Forelimb muscle (tissue), 1 donor: ENCODE data around the gene LNX2. TPM values are rescaled to one million over a fixed set of nuclear protein-coding genes. Genes with fewer than 3 reads are reported as not detected.

Source experiments
- DNase-seq: peaks from one replicate; pipeline ENCODE4 v3.0.0-alpha.2; 2013; ENCODE audit warnings: low read depth
- polyA plus RNA-seq: library from polyadenylated mRNA; unstranded; fragments of 120-200 nt; gene quantifications from one replicate; pipeline ENCODE4 v1.2.1, GENCODE V29; 2013; ENCODE audit not compliant: insufficient read length

The LNX2 gene
- polyA plus RNA-seq, 1 donor: 4.1 TPM

DNA sequence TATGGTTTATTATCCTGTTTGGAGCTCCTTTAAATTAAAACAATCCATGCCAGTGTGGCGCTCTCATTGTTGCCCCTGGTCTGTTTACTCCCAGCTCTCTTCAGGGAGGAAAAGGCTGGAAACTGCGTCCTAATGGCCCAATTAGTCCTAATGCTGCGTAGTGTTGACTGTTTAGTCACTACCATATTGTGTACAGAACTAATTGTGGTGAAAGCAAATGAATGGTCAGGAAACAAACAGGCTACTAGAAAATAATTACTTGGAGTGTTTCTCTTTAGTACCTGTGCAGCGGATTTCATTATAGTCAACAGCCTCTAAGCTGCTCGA is 115.5 kb downstream of the LNX2 start:
- no peak for DNase-seq

DNA sequence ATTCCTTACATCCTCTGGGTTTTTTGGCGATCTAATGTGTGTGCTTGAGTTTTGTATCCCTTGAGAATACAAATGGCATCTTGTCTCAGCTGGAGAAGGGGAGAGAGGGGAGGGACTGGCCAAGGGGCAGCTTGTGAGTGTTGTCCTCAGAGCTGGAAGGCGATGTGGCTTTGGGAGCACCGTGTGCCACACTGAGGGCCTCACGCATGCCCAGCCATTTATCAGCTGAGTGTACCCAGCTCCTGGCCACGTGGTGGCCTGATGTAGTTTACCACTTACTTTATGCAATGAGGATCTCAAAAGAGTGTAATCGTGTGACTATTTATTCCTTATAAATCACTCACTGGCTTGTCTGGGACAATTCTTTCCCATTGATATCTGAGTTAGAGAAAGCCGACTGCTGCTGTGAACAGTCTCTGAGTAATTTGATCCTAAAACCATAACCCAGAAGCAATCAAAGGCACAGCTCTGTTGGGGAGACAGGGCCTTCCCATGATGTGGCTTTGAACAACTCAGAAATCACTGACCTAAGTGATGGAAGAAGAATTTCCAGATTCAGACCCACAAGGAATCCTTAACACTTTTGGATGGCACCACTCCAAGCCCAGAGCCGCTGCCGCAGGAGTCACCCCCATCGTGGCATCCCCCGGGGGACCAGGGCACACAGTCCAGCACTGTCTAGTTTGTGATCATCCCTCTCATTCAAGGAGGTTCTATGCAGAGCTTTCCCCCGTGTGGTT is 116.0 kb downstream of the LNX2 start:
- no peak for DNase-seq

DNA sequence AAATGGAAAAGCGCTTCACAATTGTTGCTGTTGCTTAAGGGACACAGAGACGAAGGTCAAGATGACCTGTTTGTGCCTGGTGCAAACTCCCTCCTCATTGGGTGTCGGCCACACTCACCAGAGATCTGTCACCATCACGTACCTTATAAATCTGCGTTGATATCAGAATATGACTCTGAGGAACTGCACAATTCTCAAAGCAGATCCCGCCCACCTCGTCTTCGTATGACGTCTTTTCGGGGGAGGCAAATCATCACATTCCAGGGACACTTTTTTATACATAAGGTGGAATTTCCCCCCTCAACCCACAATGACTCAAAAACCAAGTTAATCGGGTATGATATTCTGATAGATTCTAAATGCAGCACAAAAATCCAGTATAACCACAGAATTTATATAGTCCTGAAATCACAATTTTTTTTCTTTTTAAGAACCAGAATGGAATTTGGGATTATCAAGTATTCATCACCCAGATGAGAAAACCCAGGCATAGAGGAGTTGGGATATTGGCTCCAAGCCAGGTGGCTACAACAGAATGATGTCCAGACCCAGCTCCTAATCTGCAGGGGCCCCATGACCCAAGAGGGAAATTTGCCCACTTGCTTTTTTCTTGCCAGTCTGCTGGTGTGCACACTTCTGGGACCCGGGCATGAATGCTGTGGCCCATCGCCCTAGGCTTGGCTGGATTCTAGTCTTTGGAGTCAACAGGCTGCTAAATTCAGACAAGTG is 119.4 kb downstream of the LNX2 start:
- DNase-seq: no peak

DNA sequence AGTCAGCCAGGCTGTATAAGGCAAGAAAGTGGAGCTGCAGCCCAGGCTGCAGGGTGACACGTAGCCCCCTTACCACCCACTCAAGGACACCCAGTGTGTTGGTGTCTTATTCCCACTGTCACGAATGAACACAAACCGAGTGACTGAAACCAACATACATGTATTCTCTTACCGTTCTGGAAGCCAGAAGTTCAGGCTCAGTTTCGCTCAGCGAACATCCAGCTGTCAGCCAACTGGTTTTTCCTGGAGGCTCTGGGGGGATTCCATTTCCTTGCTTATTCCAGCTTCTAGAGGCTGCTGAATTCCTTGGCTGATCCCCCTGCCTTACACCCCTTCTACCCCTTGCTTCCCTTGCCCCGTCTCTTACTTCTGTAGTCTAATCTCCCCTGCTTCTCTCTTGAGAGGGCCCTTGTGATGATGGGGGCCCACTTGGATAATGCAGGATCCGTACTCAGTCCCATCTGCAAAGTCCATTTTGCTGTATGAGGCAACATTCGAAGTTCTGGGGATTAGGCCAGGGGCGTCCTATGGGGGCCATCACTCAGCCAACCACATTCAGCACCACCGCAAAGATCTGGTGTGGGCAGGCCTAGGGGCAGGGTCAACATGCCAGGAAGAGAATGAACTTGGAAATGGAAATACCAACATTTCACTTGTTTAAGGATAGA is 122.6 kb downstream of the LNX2 start:
- no peak for DNase-seq

DNA sequence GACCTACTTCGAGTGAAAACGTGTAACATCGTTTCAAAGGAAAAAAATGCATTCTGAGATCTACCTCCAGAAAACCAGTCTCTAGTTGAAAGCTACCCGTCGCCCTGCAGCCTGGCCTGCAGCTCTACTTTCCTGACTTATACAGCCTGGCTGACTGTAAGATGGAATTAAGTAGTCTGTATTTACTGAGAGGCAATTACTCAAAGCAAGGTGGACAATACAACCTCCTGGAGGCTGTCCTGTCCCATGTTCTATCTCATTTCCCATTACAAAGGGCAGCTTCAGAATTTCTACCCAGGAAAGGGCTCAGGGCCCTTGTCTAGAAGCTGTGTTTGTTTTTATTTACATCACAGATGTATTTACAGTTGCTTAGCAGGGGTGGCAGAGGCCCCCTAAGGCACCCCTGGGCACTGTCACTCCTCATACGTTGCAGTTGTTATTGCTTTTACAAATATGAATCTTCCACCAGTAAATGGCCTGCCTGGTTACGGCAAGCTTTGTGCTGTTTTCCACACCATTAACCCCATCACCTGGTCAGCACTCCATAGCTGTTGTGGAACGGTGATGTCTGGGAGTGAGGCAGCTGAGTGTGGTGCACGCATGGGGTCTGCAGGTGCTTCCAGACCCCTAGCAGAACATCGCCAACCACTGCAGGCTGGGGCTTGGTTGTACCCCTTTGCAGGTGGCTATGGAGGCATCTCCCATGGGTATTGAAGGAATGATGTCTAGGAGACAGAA is 123.6 kb downstream of the LNX2 start:
- no peak for DNase-seq

DNA sequence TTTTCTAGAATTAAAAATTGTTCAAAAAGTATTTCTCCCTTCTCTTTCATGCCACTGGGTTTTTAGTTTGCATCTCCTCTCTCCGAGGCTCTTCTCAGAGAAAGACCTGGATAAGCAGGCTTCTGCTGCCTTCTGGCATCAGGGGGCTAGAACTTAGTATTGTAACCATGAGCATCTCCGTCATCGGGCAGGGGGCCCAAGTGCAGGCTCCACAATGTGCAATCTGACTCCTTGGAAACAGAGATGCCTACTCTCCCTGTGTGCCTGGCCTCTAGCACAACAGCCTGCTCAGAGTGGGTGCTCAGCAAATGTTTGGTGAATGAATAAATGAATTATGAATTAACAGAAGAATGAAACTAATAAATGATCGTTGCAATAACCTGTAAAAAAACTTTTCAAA is 124.3 kb downstream of the LNX2 start:
- DNase-seq: no peak

Other genes starting within 250 kb of the LNX2 start
- gene GTF3A, start 195.9 kb downstream of the LNX2 start, polyA plus RNA-seq: 162 TPM
- 62.9 TPM for gene MTIF3, start 170.0 kb downstream of the LNX2 start, polyA plus RNA-seq
- 95.2 TPM for gene POLR1D, start 1.4 kb upstream of the LNX2 start, polyA plus RNA-seq
- gene GSX1, start 172.0 kb upstream of the LNX2 start, polyA plus RNA-seq: not detected